HG03103 (cell line): ENCODE measurements around the gene EYA2.
"Not testable (repeated sequence)": the region's sequence is repeated elsewhere in the genome, so short reads cannot be mapped to it uniquely, and the experiment has no call there.

Experiments
- ATAC-seq: cut with Tn5 transposase; IDR thresholded peaks from one replicate; pipeline ENCODE4 v1.9.1; 2021; ENCODE audit warnings: low read depth; ENCODE audit not compliant: unreplicated experiment

Gene EYA2

GRCh38 chr20:46894971-46895905, 595 bp downstream of the EYA2 start:
- no peak for ATAC-seq

- no peak for ATAC-seq
Observed at GRCh38 chr20:46895906-46896242, 1.2 kb downstream of the EYA2 start.

GRCh38 chr20:46897328-46897880, 2.8 kb downstream of the EYA2 start:
- no peak for ATAC-seq

- no peak for ATAC-seq
Observed at GRCh38 chr20:46898423-46898822, 3.8 kb downstream of the EYA2 start.

- ATAC-seq, result no peak
Observed at GRCh38 chr20:46899621-46900020, 5.0 kb downstream of the EYA2 start.

GRCh38 chr20:46900086-46900485, 5.4 kb downstream of the EYA2 start:
- no peak for ATAC-seq

- no peak for ATAC-seq
Observed at GRCh38 chr20:46900826-46901225, 6.2 kb downstream of the EYA2 start.

GRCh38 chr20:46901638-46902037, 7.0 kb downstream of the EYA2 start:
- ATAC-seq, result no peak

- ATAC-seq, result no peak
Observed at GRCh38 chr20:46903256-46903655, 8.6 kb downstream of the EYA2 start.

- no peak for ATAC-seq
Observed at GRCh38 chr20:46903937-46904336, 9.3 kb downstream of the EYA2 start.

GRCh38 chr20:46905364-46906125, 10.9 kb downstream of the EYA2 start:
- no peak for ATAC-seq

- no peak for ATAC-seq
Observed at GRCh38 chr20:46913329-46914044, 18.8 kb downstream of the EYA2 start.

GRCh38 chr20:46914789-46915379, 20.2 kb downstream of the EYA2 start:
- no peak for ATAC-seq

GRCh38 chr20:46915575-46916257, 21.1 kb downstream of the EYA2 start:
- ATAC-seq, result no peak

GRCh38 chr20:46916258-46916603, 21.6 kb downstream of the EYA2 start:
- ATAC-seq, result no peak

- ATAC-seq, result no peak
Observed at GRCh38 chr20:46917155-46917554, 22.5 kb downstream of the EYA2 start.

- ATAC-seq, result no peak
Observed at GRCh38 chr20:46920114-46920513, 25.5 kb downstream of the EYA2 start.

GRCh38 chr20:46922841-46923240, 28.2 kb downstream of the EYA2 start:
- ATAC-seq, result not testable (repeated sequence)

GRCh38 chr20:46923550-46923949, 28.9 kb downstream of the EYA2 start:
- ATAC-seq, result no peak

GRCh38 chr20:46928580-46929132, 34.0 kb downstream of the EYA2 start:
- ATAC-seq, result no peak
